ENCODE data around the gene ATP11A. TPM values are rescaled to one million over a fixed set of nuclear protein-coding genes. Genes with fewer than 3 reads are reported as not detected.

The ATP11A gene
- total RNA-seq, 1 donor from 2014 or later, result 377 TPM

DNA sequence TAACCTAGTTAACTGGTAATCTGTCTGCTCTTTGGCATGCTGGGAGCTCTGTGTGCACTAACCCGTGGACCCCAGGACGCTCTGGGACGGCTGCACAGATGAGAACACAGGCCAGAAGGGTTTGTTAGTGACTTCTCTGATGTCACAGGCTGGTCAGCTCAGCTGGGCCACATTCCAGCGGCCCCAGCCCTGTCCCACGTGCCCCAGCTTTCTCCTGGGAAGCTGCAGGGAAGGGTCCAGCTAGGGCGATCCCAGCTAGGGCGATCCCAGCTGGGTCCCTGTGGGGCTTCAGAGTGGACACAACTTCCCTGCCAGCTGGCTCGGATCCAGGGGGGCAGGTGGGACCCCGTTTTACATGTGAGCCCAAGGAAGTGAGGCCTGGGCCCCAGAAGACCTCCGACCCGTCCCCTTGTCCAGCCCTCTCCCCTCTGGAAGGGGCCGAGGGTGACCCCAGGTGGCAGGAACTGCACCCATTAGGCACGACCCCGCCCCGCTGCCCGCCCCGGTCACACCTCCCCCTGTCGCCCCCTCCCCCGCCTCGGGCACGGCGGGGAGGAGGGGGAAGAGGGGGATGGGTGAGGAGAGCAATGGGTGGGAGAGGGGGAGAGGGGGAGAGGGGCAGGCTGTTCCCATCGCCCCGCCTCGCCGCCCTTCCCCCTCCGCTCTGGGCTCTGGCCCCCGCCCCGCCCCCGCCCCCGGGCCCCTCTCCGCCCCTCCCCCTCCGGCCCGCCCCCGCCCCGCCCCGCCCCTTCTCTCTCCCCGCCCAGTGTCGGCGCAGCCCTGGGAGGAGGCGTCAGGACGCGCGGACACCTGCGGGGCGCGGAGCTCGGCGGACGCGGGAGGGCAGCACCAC, 204.0 kb downstream of the ATP11A start:
- peak overlapping the region; percentile 40 for H3K4me3 ChIP-seq
- no peak for DNase-seq
- TF ChIP-seq, protein P1, sequence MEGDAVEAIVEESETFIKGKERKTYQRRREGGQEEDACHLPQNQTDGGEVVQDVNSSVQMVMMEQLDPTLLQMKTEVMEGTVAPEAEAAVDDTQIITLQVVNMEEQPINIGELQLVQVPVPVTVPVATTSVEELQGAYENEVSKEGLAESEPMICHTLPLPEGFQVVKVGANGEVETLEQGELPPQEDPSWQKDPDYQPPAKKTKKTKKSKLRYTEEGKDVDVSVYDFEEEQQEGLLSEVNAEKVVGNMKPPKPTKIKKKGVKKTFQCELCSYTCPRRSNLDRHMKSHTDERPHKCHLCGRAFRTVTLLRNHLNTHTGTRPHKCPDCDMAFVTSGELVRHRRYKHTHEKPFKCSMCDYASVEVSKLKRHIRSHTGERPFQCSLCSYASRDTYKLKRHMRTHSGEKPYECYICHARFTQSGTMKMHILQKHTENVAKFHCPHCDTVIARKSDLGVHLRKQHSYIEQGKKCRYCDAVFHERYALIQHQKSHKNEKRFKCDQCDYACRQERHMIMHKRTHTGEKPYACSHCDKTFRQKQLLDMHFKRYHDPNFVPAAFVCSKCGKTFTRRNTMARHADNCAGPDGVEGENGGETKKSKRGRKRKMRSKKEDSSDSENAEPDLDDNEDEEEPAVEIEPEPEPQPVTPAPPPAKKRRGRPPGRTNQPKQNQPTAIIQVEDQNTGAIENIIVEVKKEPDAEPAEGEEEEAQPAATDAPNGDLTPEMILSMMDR (IDR thresholded peaks at IDR 0.05), result no peak

DNA sequence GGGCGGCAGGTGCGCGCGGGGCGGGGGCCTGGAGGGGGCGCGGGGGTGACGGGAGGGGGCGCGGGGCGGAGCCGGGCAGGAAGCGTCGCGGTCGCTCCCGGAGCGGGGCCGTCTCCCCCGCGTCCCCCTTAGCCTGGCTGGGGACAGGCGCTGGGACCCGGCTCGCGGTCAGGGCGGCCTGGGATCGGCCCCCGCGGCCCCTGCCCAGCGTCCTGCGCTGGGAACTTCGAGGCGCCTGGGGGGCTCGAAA, 204.5 kb downstream of the ATP11A start:
- Histone ChIP-seq H3K27ac (no peak overlapping the region), H3K36me3 (no peaks in the 10 kb centered on the region), H3K9me3 (no peaks in the 10 kb centered on the region), H3K27me3 (peaks cover 15% of the 10 kb centered on the region), H3K4me1 (peaks cover 24% of the 10 kb centered on the region), H3K4me3 (peak overlapping the region; percentile 40)
- DNase-seq (no peak), ATAC-seq (no peak)
- TF ChIP-seq, protein P1 (IDR thresholded peaks at IDR 0.05), result no peak
- intact Hi-C loops (cut with DNase I), result no loop called here

More for the DNA sequence above, 204.0 kb downstream of the ATP11A start:
- Histone ChIP-seq H3K9me3 (no peaks in the 10 kb centered on the region), H3K27me3 (peaks cover 15% of the 10 kb centered on the region), H3K36me3 (no peaks in the 10 kb centered on the region), H3K27ac (no peak overlapping the region), H3K4me1 (peaks cover 24% of the 10 kb centered on the region)
- intact Hi-C loops (cut with DNase I), result no loop called here
- ATAC-seq, result peak; percentile 62

GRCh38 chr13:112894673-112895481, 205.0 kb downstream of the ATP11A start:
- peaks cover 15% of the 10 kb centered on the region for H3K27me3 ChIP-seq
- no peak for ATAC-seq
- no peak for DNase-seq

GRCh38 chr13:112895521-112896465, 206.0 kb downstream of the ATP11A start:
- intact Hi-C loops (cut with DNase I), result no loop called here
- H3K27me3 ChIP-seq, result peaks cover 15% of the 10 kb centered on the region
- no peak for DNase-seq
- no peak overlapping the region for H3K27ac ChIP-seq
- H3K9me3 ChIP-seq, result no peaks in the 10 kb centered on the region
- no peak for ATAC-seq
- H3K4me1 ChIP-seq, result peaks cover 24% of the 10 kb centered on the region
- H3K4me3 ChIP-seq, result no peak overlapping the region
- H3K36me3 ChIP-seq, result no peaks in the 10 kb centered on the region
- TF ChIP-seq, protein P1 (IDR thresholded peaks at IDR 0.05), result no peak

More at GRCh38 chr13:112894673-112895481, 205.0 kb downstream of the ATP11A start:
- intact Hi-C loops (cut with DNase I), result no loop called here
- TF ChIP-seq, protein P1 (IDR thresholded peaks at IDR 0.05), result no peak
- H3K4me3 ChIP-seq, result peak overlapping the region; percentile 40
- peaks cover 24% of the 10 kb centered on the region for H3K4me1 ChIP-seq
- no peaks in the 10 kb centered on the region for H3K9me3 ChIP-seq
- H3K27ac ChIP-seq, result no peak overlapping the region
- H3K36me3 ChIP-seq, result no peaks in the 10 kb centered on the region

All from upper lobe of right lung (tissue), 1 donor.